Gastroesophageal sphincter (tissue), 4 donors: ENCODE results near the gene AEBP1. TPM values are rescaled to one million over a fixed set of nuclear protein-coding genes. Genes with fewer than 3 reads are reported as not detected.
A peak's percentile ranks its signal among the peaks of the same experiment; 100 is the strongest.

Experiments used
- ATAC-seq: fragments of 150-250 bp; one replicate; pipeline ENCODE4 v1.9.1; 2016; ENCODE audit warnings: mild to moderate bottlenecking, moderate library complexity
- H3K27ac ChIP-seq, 4 donors: fragments of 200-600 bp; sonication (generic) in 3 of 4; 1 replicate in 3 of 4; 2 replicates in 1 of 4; pipeline ENCODE4 v1.5.1; 2016 to 2019
- H3K27me3 ChIP-seq: fragments of 200-600 bp; sonication (generic); one replicate; pipeline ENCODE4 v1.5.1; 2019
- H3K36me3 ChIP-seq, 2 donors: fragments of 200-600 bp; sonication (generic); one replicate each; pipeline ENCODE4 v1.5.1; 2019; ENCODE audit warnings: control low read depth in 1 of 2
- H3K4me1 ChIP-seq, 3 donors: fragments of 200-600 bp; sonication (generic); 1 replicate in 2 of 3; 2 replicates in 1 of 3; pipeline ENCODE4 v1.5.1; 2016 to 2019; ENCODE audit warnings: control low read depth in 2 of 3
- H3K4me3 ChIP-seq, 2 donors: fragments of 200-600 bp; sonication (generic); one replicate each; pipeline ENCODE4 v1.5.1; 2019; ENCODE audit warnings: mild to moderate bottlenecking in 1 of 2, moderate library complexity in 1 of 2
- H3K9me3 ChIP-seq, 3 donors: fragments of 200-600 bp; sonication (generic); one replicate each; pipeline ENCODE4 v1.5.1; 2017 to 2019; ENCODE audit warnings: control low read depth in 2 of 3
- EP300 ChIP-seq: sonication (generic); formaldehyde crosslinking; IDR thresholded peaks from one replicate; pipeline ENCODE4 v1.6.1; 2017; ENCODE audit warnings: antibody characterized with exemption, mild to moderate bottlenecking
- POLR2A ChIP-seq, 2 donors: fragments of 450-650 bp; IDR thresholded peaks; one replicate each; pipeline ENCODE4 v1.6.1; 2017; ENCODE audit warnings: antibody characterized with exemption in 2 of 2, mild to moderate bottlenecking in 2 of 2, moderate library complexity in 1 of 2
- POLR2AphosphoS5 ChIP-seq: sonication (generic); formaldehyde crosslinking; IDR thresholded peaks from one replicate; pipeline ENCODE4 v1.6.1; 2017; ENCODE audit warnings: antibody characterized with exemption
- WGBS, 2 donors: methylation state at CpG; one replicate each; pipeline ENCODE4 v1.1.5; 2018; ENCODE audit warnings: low coverage in 1 of 2; 5-methylcytosine and 5-hydroxymethylcytosine counted together
- total RNA-seq, 4 donors: library from RNA; depleted of rRNA; stranded (reverse); fragments of >200 nt; gene quantifications; one replicate each; pipeline ENCODE4 v1.1.0, GENCODE V29; 2016
- TF ChIP-seq, protein P1 (sequence below), 4 experiments: fragments of 200-600 bp in 2 of 4; fragments of 450-650 bp in 2 of 4; sonication (generic) in 1 of 4; IDR thresholded peaks; one replicate each; pipeline ENCODE4 v1.5.1; 2017 to 2019; ENCODE audit warnings: antibody characterized with exemption in 4 of 4, mild to moderate bottlenecking in 2 of 4, moderate library complexity in 2 of 4

AEBP1 gene
- total RNA-seq, result 100 to 1,000 TPM; 101 to 248 (median 171) TPM

DNA sequence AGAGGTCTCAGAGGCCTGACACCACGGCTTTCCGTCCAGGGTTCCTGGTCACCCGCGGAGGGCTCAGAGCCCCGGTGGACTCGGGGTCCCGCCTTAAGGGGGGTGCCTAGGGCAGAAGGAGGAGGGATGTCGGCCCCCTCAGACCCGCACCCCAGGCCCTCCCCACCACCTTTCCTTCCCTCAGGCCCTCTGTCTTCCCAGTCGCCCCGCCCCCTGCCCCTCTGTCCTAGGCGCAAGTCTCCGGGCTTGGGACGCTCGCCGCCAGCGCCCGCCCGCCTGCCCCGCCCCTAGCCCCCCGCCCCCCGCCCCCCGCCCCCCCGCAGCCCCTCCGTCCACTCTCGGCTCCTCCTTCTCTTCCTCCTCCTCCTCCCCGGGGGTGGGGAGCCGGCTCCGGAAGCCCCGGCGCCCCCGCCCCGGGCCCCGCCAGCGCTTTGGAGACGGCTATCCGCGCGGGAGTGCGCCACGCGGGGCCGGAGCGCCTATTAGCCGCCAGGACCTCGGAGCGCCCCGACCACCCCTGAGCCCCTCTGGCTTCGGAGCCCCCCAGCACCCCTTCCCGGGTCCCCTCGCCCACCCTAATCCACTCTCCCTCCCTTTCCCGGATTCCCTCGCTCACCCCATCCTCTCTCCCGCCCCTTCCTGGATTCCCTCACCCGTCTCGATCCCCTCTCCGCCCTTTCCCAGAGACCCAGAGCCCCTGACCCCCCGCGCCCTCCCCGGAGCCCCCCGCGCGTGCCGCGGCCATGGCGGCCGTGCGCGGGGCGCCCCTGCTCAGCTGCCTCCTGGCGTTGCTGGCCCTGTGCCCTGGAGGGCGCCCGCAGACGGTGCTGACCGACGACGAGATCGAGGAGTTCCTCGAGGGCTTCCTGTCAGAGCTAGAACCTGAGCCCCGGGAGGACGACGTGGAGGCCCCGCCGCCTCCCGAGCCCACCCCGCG, at the start of gene AEBP1:
TSS of gene AEBP1 (plus strand) at position 423 of the 937 bp plus-strand sequence. CDS start at position 744, 321 bp downstream.
- Histone ChIP-seq H3K36me3 (peaks cover 0 to 27% of the 10 kb centered on the region in 2 donors), H3K9me3 (no peaks in the 10 kb centered on the region), H3K27ac (peak within 1 kb of the TSS; percentile 76 to 93 (median 92)), H3K4me1 (peaks cover 0 to 98% (median 22%) of the 10 kb centered on the region in 3 donors), H3K27me3 (no peaks in the 10 kb centered on the region), H3K4me3 (peak within 1 kb of the TSS; percentile 37 to 68)
- 0% methylated on average over 4 of the region's 87 CpGs; no CpG with 5 or more reads in 1 of the 2 donors for WGBS, 2 donors
- TF ChIP-seq POLR2A (IDR thresholded peaks at IDR 0.05) (peak in 1 of 2 donors; percentile 29), POLR2AphosphoS5 (peak; percentile 23), EP300 (no peak)
- TF ChIP-seq, protein P1, sequence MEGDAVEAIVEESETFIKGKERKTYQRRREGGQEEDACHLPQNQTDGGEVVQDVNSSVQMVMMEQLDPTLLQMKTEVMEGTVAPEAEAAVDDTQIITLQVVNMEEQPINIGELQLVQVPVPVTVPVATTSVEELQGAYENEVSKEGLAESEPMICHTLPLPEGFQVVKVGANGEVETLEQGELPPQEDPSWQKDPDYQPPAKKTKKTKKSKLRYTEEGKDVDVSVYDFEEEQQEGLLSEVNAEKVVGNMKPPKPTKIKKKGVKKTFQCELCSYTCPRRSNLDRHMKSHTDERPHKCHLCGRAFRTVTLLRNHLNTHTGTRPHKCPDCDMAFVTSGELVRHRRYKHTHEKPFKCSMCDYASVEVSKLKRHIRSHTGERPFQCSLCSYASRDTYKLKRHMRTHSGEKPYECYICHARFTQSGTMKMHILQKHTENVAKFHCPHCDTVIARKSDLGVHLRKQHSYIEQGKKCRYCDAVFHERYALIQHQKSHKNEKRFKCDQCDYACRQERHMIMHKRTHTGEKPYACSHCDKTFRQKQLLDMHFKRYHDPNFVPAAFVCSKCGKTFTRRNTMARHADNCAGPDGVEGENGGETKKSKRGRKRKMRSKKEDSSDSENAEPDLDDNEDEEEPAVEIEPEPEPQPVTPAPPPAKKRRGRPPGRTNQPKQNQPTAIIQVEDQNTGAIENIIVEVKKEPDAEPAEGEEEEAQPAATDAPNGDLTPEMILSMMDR (IDR thresholded peaks at IDR 0.05), result no peak
- peak; percentile 52 for ATAC-seq

DNA sequence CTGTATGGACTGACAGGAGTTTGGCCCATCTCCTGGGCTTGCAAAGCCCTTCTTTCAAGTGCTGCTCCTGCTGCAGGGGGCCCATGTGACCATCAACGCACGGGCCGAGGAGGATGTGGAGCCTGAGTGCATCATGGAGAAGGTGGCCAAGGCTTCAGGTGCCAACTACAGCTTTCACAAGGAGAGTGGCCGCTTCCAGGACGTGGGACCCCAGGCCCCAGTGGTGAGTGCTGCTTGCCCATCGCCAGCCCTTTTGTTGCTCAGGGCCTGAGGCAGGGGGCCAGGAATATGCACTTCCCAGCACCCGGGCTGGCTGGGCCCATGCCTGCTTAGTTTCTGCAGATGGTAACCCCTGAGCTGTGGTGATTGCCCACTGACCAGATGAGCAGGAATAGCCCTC, 47.5 kb upstream of the AEBP1 start:
- ATAC-seq, result no peak
- 80% methylated on average over 1 to 3 of the region's 7 CpGs for WGBS, 2 donors
- no peak for TF ChIP-seq POLR2AphosphoS5
- TF ChIP-seq, protein P1 (IDR thresholded peaks at IDR 0.05), result no peak
- no peak for TF ChIP-seq POLR2A (IDR thresholded peaks at IDR 0.05)
- TF ChIP-seq EP300, result no peak
- no peak overlapping the region for H3K4me3 ChIP-seq
- no peaks in the 10 kb centered on the region for H3K4me1 ChIP-seq
- H3K9me3 ChIP-seq, result no peaks in the 10 kb centered on the region
- no peak overlapping the region for H3K27ac ChIP-seq
- H3K27me3 ChIP-seq, result no peaks in the 10 kb centered on the region
- peaks cover 0 to 99% of the 10 kb centered on the region in 2 donors for H3K36me3 ChIP-seq

DNA sequence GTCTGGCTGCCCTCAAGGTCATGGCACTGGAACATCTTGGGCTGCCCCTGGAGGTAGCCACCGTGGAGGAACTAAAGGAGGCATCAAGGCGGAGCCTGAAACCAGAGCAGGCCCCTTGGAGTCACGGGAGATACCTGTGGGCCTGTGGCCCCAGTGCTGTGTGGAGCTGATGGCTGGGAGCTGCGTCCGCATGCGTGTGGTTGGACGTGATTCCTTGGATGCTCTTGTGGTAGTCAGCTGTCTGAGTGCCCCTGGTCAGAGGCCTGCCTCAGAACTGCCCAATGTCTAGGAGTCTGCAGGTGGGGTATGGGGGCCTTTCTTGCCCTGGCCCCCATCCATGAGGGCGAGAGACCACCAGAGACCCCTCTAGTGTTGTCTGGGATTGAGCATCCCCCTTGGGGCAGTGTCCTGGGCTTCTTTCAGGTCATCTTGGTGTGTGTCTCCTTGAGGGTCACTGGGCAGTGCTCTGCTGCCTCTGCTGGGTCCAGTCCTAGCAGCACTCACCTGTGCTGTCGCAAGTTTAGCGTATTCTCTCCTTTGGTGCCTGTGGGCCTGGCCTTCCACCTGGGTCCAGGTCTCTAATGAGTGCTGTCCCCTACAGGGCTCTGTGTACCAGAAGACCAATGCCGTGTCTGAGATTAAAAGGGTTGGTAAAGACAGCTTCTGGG, 46.8 kb upstream of the AEBP1 start:
- no peak for TF ChIP-seq POLR2A (IDR thresholded peaks at IDR 0.05)
- TF ChIP-seq POLR2AphosphoS5, result no peak
- TF ChIP-seq, protein P1 (IDR thresholded peaks at IDR 0.05), result no peak
- no peak for TF ChIP-seq EP300
- Histone ChIP-seq H3K4me3 (no peak overlapping the region), H3K27ac (no peak overlapping the region), H3K9me3 (no peaks in the 10 kb centered on the region), H3K27me3 (no peaks in the 10 kb centered on the region), H3K36me3 (peaks cover 0 to 99% of the 10 kb centered on the region in 2 donors), H3K4me1 (peaks cover 0 to under 1% (median 0%) of the 10 kb centered on the region in 3 donors)
- WGBS, 2 donors, result 100% methylated on average over 1 of the region's 11 CpGs; no CpG with 5 or more reads in 1 of the 2 donors
- no peak for ATAC-seq

DNA sequence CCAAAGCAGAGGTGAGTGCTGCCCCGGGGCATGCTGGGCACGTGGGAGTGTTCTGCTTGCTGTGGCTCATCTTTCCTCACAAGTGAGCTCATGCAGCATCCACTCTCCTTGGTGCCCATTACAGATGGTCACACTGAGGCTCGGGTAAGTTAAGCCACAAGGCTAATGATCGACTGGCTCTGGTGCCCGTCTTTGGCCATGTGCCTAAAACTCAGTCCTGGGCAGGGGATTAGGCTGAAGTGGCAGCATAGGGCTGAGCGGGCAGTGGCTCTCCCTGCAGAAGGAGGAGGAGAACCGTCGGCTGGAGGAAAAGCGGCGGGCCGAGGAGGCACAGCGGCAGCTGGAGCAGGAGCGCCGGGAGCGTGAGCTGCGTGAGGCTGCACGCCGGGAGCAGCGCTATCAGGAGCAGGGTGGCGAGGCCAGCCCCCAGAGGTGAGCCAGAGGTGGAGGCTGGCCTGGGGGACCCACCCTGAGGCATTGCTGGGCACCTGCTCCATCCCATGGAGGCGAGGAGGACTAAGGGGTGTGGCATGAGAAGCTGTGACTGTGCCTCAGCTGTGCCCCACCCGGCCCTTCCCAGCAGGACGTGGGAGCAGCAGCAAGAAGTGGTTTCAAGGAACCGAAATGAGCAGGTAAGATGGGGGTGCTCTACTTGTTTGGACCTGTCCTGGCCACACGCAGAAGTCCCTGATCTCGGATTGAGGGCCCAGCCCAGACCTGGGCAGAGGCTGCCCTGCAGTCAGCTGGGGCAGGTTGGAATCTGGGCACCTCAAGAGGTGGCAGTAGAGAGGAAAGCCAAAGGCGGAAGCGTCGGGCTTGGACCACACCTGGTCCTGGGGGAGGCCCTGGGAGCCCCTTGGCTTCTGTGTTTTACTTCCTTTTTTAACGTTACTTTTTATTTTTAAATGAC, 46.0 kb upstream of the AEBP1 start:
- ATAC-seq, result no peak
- WGBS, 2 donors, result 90% methylated on average over 19 to 23 of the region's 30 CpGs
- Histone ChIP-seq H3K27me3 (no peaks in the 10 kb centered on the region), H3K9me3 (no peaks in the 10 kb centered on the region), H3K27ac (no peak overlapping the region), H3K36me3 (peaks cover 0 to 95% of the 10 kb centered on the region in 2 donors), H3K4me1 (peaks cover 0 to 9% (median 0%) of the 10 kb centered on the region in 3 donors), H3K4me3 (no peak overlapping the region)
- TF ChIP-seq POLR2A (IDR thresholded peaks at IDR 0.05) (no peak), EP300 (no peak), POLR2AphosphoS5 (no peak)
- TF ChIP-seq, protein P1 (IDR thresholded peaks at IDR 0.05), result no peak
